Uterus (tissue), 2 donors: ENCODE measurements around the gene EPB41L2.

Experiments used
- CTCF ChIP-seq, 4 experiments: fragments of 200-600 bp in 2 of 4; fragments of 450-650 bp in 2 of 4; sonication (generic) in 2 of 4; IDR thresholded peaks; one replicate each; pipeline ENCODE4 v1.5.1; 2016 to 2019; ENCODE audit warnings: antibody characterized with exemption in 4 of 4, mild to moderate bottlenecking in 2 of 4, moderate library complexity in 1 of 4
- POLR2A ChIP-seq, 2 donors: fragments of 450-650 bp; IDR thresholded peaks; one replicate each; pipeline ENCODE4 v1.6.1; 2016; ENCODE audit warnings: antibody characterized with exemption in 2 of 2, mild to moderate bottlenecking in 1 of 2, moderate library complexity in 1 of 2

- TF ChIP-seq CTCF (IDR thresholded peaks at IDR 0.05) (peak in 3 of 4 experiments; percentile 36 to 68 (median 63)), POLR2A (IDR thresholded peaks at IDR 0.05) (no peak)
These were observed 219.3 kb downstream of the EPB41L2 start for GRCh38 chr6:130843575-130844320.
